MCF 10A (cell line): ENCODE results near the gene PPP2R3A. TPM values are rescaled to one million over a fixed set of nuclear protein-coding genes. Genes with fewer than 3 reads are reported as not detected.
"Not testable (repeated sequence)": the region's sequence is repeated elsewhere in the genome, so short reads cannot be mapped to it uniquely, and the experiment has no call there.

Source experiments
- BruUV-seq: library from RNA; stranded (reverse); fragments of 400-500 nt; replicated peaks from 2 replicates; lab custom pipeline; 2021; lab: Mats Ljungman, UMichigan
- CTCF ChIA-PET: fragments of 300-600 bp; sonication (Branson Sonifier 250); formaldehyde crosslinking; extraction: SDS; loops from one replicate; lab custom pipeline; 2021; ENCODE audit warnings: antibody characterized with exemption, inconsistent platforms; lab: Yijun Ruan, JAX
- POLR2A ChIA-PET: fragments of 300-600, 350-650 bp; sonication (Branson Sonifier 250); formaldehyde crosslinking; extraction: SDS; loops from one replicate; lab custom pipeline; 2020; ENCODE audit warnings: antibody characterized with exemption, inconsistent platforms; lab: Yijun Ruan, JAX
- DNase-seq: peaks from one replicate; pipeline ENCODE4 v3.0.0-alpha.2; 2018; ENCODE audit not compliant: unreplicated experiment
- H3K27ac Mint-ChIP-seq: one replicate; pipeline ENCODE4 v1.8.0; 2022; ENCODE audit warnings: mild to moderate bottlenecking, low read depth, mixed read lengths; ENCODE audit not compliant: unreplicated experiment
- H3K27me3 Mint-ChIP-seq: one replicate; pipeline ENCODE4 v1.8.0; 2022; ENCODE audit warnings: mixed read lengths; ENCODE audit not compliant: insufficient read depth, unreplicated experiment
- H3K36me3 Mint-ChIP-seq: one replicate; pipeline ENCODE4 v1.8.0; 2022; ENCODE audit warnings: mild to moderate bottlenecking, moderate library complexity, mixed read lengths; ENCODE audit not compliant: insufficient read depth, unreplicated experiment
- H3K4me1 Mint-ChIP-seq: one replicate; pipeline ENCODE4 v1.8.0; 2022; ENCODE audit warnings: mixed read lengths; ENCODE audit not compliant: insufficient read depth, unreplicated experiment
- H3K4me3 Mint-ChIP-seq: one replicate; pipeline ENCODE4 v1.8.0; 2022; ENCODE audit warnings: mild to moderate bottlenecking, moderate library complexity, mixed read lengths; ENCODE audit not compliant: unreplicated experiment
- H3K9me3 Mint-ChIP-seq: one replicate; pipeline ENCODE4 v1.8.0; 2022; ENCODE audit warnings: mixed read lengths; ENCODE audit not compliant: unreplicated experiment
- intact Hi-C: fragments of 100-400 bp; cut with micrococcal nuclease; formaldehyde crosslinking; loops from 2 replicates; pipeline ENCODE4 v1.14.1; 2022
- total RNA-seq: library from RNA; stranded (reverse); gene quantifications from 2 replicates; pipeline ENCODE4 v1.2.3, GENCODE V29; 2022
- TF ChIP-seq, protein P1 (sequence below): fragments of 200-600 bp; IDR thresholded peaks from one replicate; pipeline ENCODE4 v1.8.0; 2022; ENCODE audit warnings: antibody characterized with exemption, mild to moderate bottlenecking; ENCODE audit not compliant: unreplicated experiment

Gene PPP2R3A
- total RNA-seq, 1 experiment from 2014 or later, result 7.5 TPM

DNA sequence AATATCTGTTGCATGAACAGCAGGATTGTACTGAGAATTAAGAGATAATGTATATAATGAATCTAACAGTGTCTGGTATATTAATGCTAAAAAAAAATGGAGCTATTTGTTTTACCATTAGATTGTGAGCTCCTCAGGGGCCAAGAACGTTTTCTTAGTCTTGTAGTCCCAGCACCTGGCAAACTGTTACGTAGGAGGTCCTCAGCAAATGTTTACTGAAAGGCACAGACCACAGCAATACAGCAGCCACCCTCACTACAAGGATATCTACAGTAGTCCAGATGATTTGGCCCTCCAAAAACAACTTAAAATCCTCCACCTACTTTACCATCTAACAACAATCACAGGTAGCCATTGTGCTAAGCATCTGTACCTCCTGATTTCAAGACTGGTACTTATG, 170.9 kb downstream of the PPP2R3A start:
- TF ChIP-seq, protein P1, sequence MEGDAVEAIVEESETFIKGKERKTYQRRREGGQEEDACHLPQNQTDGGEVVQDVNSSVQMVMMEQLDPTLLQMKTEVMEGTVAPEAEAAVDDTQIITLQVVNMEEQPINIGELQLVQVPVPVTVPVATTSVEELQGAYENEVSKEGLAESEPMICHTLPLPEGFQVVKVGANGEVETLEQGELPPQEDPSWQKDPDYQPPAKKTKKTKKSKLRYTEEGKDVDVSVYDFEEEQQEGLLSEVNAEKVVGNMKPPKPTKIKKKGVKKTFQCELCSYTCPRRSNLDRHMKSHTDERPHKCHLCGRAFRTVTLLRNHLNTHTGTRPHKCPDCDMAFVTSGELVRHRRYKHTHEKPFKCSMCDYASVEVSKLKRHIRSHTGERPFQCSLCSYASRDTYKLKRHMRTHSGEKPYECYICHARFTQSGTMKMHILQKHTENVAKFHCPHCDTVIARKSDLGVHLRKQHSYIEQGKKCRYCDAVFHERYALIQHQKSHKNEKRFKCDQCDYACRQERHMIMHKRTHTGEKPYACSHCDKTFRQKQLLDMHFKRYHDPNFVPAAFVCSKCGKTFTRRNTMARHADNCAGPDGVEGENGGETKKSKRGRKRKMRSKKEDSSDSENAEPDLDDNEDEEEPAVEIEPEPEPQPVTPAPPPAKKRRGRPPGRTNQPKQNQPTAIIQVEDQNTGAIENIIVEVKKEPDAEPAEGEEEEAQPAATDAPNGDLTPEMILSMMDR, result no peak
- ChIA-PET POLR2A (no interaction called here), CTCF (interaction anchor here (0.6 to 0.7 kb wide), 5 partner anchors 57 to 214 kb away, joined by 3 to 6 read pairs (median 3); no protein-coding TSS in a partner anchor)
- Mint-ChIP-seq H3K4me1 (peaks cover 8% of the 10 kb centered on the region), H3K36me3 (peaks cover 9% of the 10 kb centered on the region), H3K4me3 (no peak overlapping the region), H3K9me3 (no peaks in the 10 kb centered on the region), H3K27ac (no peak overlapping the region), H3K27me3 (no peaks in the 10 kb centered on the region)
- no peak for DNase-seq
- no TSS peak for BruUV-seq
- intact Hi-C loops, result no loop called here

DNA sequence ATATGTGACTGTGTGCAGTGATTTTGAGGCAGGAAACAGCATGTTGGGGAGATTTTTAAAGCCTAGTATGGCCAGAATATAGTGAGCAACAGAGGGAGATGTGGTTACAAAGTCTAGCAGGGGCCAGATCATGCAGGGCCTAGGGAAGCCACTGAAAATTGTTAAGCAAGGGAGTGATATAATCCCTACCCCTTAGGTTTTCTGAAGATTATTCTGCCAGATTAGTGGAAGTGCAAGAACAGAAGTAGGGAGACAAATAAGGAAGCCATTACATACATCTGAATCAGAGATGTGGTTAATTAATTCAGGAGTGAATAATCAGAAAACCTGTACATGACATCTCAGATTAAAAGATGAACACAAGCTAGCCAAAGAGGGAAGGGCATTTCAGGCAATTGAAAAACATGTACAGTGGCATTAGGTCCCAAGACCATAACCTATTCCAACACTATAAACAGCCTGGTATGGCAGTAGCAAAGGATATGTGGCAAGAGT, 175.8 kb downstream of the PPP2R3A start:
- Mint-ChIP-seq H3K27me3 (no peaks in the 10 kb centered on the region), H3K36me3 (peaks cover 45% of the 10 kb centered on the region), H3K4me3 (no peak overlapping the region), H3K9me3 (no peaks in the 10 kb centered on the region), H3K4me1 (peaks cover 23% of the 10 kb centered on the region), H3K27ac (peak overlapping the region; percentile 87)
- ChIA-PET CTCF (interaction anchor here (0.5 to 0.7 kb wide), 4 partner anchors 56 to 798 kb away, joined by 3 to 4 read pairs (median 3); no protein-coding TSS in a partner anchor), POLR2A (interaction anchor here (1.0 to 2.2 kb wide), 3 partner anchors 9 to 55 kb away, joined by 3 to 16 read pairs (median 7); partner anchors contain the start of gene MSL2)
- intact Hi-C loops, result loop anchor here (5.0 kb wide), 1 partner anchor 111 kb away; the partner anchor contains the start of gene PCCB
- TF ChIP-seq, protein P1, result no peak
- DNase-seq, result no peak
- no TSS peak for BruUV-seq

DNA sequence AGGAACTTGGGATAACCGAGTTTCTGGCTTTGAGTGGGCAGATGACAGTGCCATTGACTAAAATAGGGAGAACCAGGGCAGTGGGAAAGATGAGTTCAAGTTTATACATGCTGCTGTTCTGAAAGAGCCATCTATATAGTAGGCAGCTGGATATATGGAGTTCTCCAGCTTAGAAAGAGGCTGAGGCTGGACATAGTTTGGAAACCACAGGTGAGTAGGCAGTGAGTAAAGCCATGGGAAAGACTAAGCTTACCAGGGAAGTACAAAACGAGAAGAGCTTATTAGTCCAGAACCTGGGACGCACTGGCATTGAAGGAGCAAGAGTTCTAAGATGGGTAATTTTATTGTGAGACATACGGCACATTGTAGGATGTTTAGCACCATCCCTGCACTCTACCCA, 176.4 kb downstream of the PPP2R3A start:
- Mint-ChIP-seq H3K27ac (peak overlapping the region; percentile 87), H3K27me3 (no peaks in the 10 kb centered on the region), H3K4me3 (no peak overlapping the region), H3K36me3 (peaks cover 45% of the 10 kb centered on the region), H3K4me1 (peaks cover 23% of the 10 kb centered on the region), H3K9me3 (no peaks in the 10 kb centered on the region)
- intact Hi-C loops, result loop anchor here (2.0 to 5.0 kb wide), 2 partner anchors 55 to 110 kb away; partner anchors contain the start of genes MSL2 and PCCB
- BruUV-seq, result no TSS peak
- TF ChIP-seq, protein P1, result no peak
- ChIA-PET POLR2A (interaction anchor here (1.0 to 2.2 kb wide), 3 partner anchors 9 to 55 kb away, joined by 3 to 16 read pairs (median 7); partner anchors contain the start of gene MSL2), CTCF (interaction anchor here (0.5 to 0.7 kb wide), 4 partner anchors 209 to 799 kb away, joined by 3 to 4 read pairs (median 3); no protein-coding TSS in a partner anchor)
- DNase-seq, result no peak

DNA sequence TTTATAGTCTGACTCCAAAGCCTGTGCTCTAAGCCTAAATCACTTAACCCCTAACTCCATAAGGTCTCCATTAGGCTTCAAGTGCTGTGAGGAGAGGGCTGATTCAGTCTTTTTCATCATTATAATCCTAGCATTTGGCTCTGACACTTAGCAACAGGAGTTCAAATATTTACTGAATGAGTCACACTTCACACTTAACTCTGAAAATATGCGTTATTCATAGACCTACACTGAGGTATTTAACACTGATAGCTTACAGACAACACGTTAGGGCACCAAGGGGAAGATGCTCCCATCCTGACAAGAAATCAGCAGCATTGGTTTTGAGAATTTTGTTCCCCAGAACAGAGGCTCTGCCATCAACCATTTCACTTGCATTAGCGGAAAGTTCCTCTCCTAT, 177.1 kb downstream of the PPP2R3A start:
- Mint-ChIP-seq H3K4me3 (no peak overlapping the region), H3K9me3 (no peaks in the 10 kb centered on the region), H3K27ac (peak overlapping the region; percentile 87), H3K27me3 (no peaks in the 10 kb centered on the region), H3K4me1 (peaks cover 24% of the 10 kb centered on the region), H3K36me3 (peaks cover 45% of the 10 kb centered on the region)
- TF ChIP-seq, protein P1, result no peak
- intact Hi-C loops, result loop anchor here (2.0 to 5.0 kb wide), 2 partner anchors 54 to 110 kb away; partner anchors contain the start of genes MSL2 and PCCB
- BruUV-seq, result no TSS peak
- CTCF ChIA-PET, result no interaction called here
- DNase-seq, result peak; percentile 76
- POLR2A ChIA-PET, result interaction anchor here (0.7 to 2.2 kb wide), 5 partner anchors 8 to 109 kb away, joined by 3 to 16 read pairs (median 3); partner anchors contain the start of gene MSL2

DNA sequence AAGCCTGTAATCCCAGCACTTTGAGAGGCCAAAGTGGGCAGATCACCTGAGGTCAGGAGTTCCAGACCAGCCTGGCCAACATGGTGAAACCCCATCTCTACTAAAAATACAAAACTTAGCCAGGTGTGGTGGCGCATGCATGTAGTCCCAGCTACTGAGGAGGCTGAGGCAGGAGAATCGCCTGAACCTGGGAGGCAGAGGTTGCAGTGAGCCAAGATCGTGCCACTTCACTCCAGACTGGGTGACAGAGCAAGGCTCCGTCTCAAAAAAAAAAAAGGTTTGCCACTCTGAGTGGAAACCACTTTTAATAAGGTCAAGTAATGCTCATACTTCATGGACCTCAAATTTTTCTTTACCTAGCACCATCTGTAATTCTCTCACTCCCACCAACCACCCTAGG, 178.9 kb downstream of the PPP2R3A start:
- not testable (repeated sequence) for H3K4me3 Mint-ChIP-seq, H3K9me3 Mint-ChIP-seq, DNase-seq, H3K27ac Mint-ChIP-seq, BruUV-seq, H3K27me3 Mint-ChIP-seq
- intact Hi-C loops, result loop anchor here (5.0 kb wide), 1 partner anchor 108 kb away; the partner anchor contains the start of gene PCCB
- peaks cover 36% of the 10 kb centered on the region for H3K4me1 Mint-ChIP-seq
- peaks cover 50% of the 10 kb centered on the region for H3K36me3 Mint-ChIP-seq
- POLR2A ChIA-PET, result interaction anchor here (1.5 kb wide), 1 partner anchor 51 kb away, joined by 8 read pairs; the partner anchor contains the start of gene MSL2
- CTCF ChIA-PET, result interaction anchor here (0.5 to 0.7 kb wide), 4 partner anchors 34 to 1612 kb away, joined by 3 to 4 read pairs (median 4); no protein-coding TSS in a partner anchor
